Activated CD4-positive, alpha-beta T cell treated with anti-CD3 and anti-CD28 coated beads, Interleukin-2, Interleukin-4, amounts not matched to agents 100 ng/mL and 50 ng/mL, durations not matched to agents 16 hours and 8 hours (primary cell): ENCODE measurements around the gene SULT2B1.
"Not testable (repeated sequence)": the region's sequence is repeated elsewhere in the genome, so short reads cannot be mapped to it uniquely, and the experiment has no call there.

Source experiments
- DNase-seq: peaks from one replicate; pipeline ENCODE4 v3.0.0-alpha.2; 2020; ENCODE audit warnings: low spot score

SULT2B1 gene

GRCh38 chr19:48618916-48619691 is 67.1 kb downstream of the SULT2B1 start, which contains the start of the genes RPL18 and SPHK2:
TSS of gene RPL18 (minus strand) at chr19:48619178. CDS start at chr19:48619143, 35 bp downstream.
TSS of gene SPHK2 (plus strand) at chr19:48619506. CDS start at chr19:48620515, 1,009 bp downstream.
- DNase-seq: peak; percentile 97

GRCh38 chr19:48619692-48620585 is 68.0 kb downstream of the SULT2B1 start:
- DNase-seq: no peak

- DNase-seq: no peak
Measured at GRCh38 chr19:48623556-48624066, 71.6 kb downstream of the SULT2B1 start.

- DNase-seq: peak; percentile 97
Measured at GRCh38 chr19:48624067-48624594, 72.2 kb downstream of the SULT2B1 start.

- DNase-seq: no peak
Measured at GRCh38 chr19:48624791-48625723, 73.1 kb downstream of the SULT2B1 start.

GRCh38 chr19:48625891-48626327 is 73.9 kb downstream of the SULT2B1 start:
- DNase-seq: no peak

- no peak for DNase-seq
Measured at GRCh38 chr19:48627201-48627864, 75.4 kb downstream of the SULT2B1 start.

- DNase-seq: no peak
Measured at GRCh38 chr19:48627865-48628314, 75.9 kb downstream of the SULT2B1 start.

- no peak for DNase-seq
Measured at GRCh38 chr19:48628486-48629296, 76.7 kb downstream of the SULT2B1 start.

GRCh38 chr19:48629297-48629598 is 77.3 kb downstream of the SULT2B1 start:
- DNase-seq: no peak

GRCh38 chr19:48629599-48630295 is 77.8 kb downstream of the SULT2B1 start:
- DNase-seq: no peak

- no peak for DNase-seq
Measured at GRCh38 chr19:48630296-48631063, 78.5 kb downstream of the SULT2B1 start.

GRCh38 chr19:48631225-48631624 is 79.3 kb downstream of the SULT2B1 start:
- DNase-seq: no peak

GRCh38 chr19:48632286-48632685 is 80.3 kb downstream of the SULT2B1 start:
- DNase-seq: not testable (repeated sequence)

- DNase-seq: no peak
Measured at GRCh38 chr19:48632692-48633147, 80.7 kb downstream of the SULT2B1 start.

GRCh38 chr19:48633148-48634035 is 81.4 kb downstream of the SULT2B1 start:
- DNase-seq: no peak

- no peak for DNase-seq
Measured at GRCh38 chr19:48634036-48634342, 82.0 kb downstream of the SULT2B1 start.
